SHP77 (cell line): Measurements from ENCODE around the gene PRR14L.

Experiments
- DNase-seq, 2 experiments: peaks; one replicate each; lab custom pipeline; 2025; lab: John Stamatoyannopoulos, UW

Gene PRR14L

GRCh38 chr22:31639436-31640039 lies 110.4 kb downstream of the PRR14L start:
- DNase-seq = no peak

GRCh38 chr22:31637891-31638618 lies 111.9 kb downstream of the PRR14L start:
- DNase-seq = no peak

DNA sequence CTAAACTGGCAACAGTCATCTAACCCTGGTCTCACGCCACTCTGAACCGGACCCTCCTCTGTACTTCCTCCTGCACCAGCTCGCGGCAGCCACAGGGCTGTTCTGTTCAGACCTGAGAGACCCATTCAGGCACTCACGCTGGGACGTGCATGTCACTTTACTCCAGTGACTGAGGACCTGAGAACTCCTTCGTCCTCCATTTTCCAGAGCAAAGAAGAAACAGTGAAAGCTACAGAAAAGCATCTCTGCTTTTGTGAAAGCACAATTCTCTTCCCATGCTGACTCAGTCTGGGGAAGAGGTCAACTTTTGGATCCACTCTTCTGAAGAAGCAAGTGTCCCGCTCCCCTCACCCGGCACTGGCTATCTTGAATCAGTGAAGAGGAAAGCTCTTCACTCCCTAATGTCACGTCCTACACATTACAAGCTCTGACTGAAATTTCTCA lies 112.5 kb downstream of the PRR14L start:
- DNase-seq = no peak

- no peak for DNase-seq
Measured at GRCh38 chr22:31635638-31636306, 114.2 kb downstream of the PRR14L start.

DNA sequence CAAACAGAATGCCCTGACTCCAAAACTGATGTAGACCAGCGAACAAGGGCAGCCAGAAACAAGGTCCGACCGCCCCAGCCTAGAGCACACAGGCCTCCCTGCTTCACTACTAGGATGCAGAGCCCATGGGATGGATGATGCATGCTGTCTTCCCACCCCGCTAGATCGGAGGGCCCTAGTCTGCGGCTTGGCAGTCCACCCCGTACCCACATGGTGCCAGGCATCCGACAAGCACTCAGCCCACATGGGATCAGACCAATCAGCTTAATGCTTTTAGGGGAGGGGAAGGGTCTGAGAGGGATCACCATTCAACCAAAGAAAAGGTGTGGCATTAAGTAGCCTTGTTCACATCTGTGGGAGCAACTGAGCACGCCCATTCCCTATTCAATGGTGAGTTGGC lies 118.5 kb downstream of the PRR14L start:
- no peak for DNase-seq
